Fibroblast of skin of back (primary cell): ENCODE results near the gene SCART1. TPM values are rescaled to one million over a fixed set of nuclear protein-coding genes. Genes with fewer than 3 reads are reported as not detected.
"Not testable (repeated sequence)": the region's sequence is repeated elsewhere in the genome, so short reads cannot be mapped to it uniquely, and the experiment has no call there.

Experiments
- DNase-seq: peaks from one replicate; pipeline ENCODE4 v3.0.0-alpha.2; 2013
- polyA plus RNA-seq, 2 experiments: library from polyadenylated mRNA; unstranded; fragments of 120-200 nt; gene quantifications; one replicate each; pipeline ENCODE4 v1.2.1, GENCODE V29; 2013; ENCODE audit not compliant: insufficient read length in 2 of 2

Gene SCART1
- 0.63 TPM for polyA plus RNA-seq (2013, experiment 1 of 2; ENCODE audit: insufficient read length)
- polyA plus RNA-seq (2013, experiment 2 of 2; ENCODE audit: insufficient read length), result 0.70 TPM

- no peak for DNase-seq
These were observed at the start of gene SCART1 for GRCh38 chr10:133453516-133454203. Gene SCART1 (plus strand): TSS chr10:133453945. CDS start chr10:133453998, 53 bp downstream.

- no peak for DNase-seq
These were observed 48.5 kb upstream of the SCART1 start for GRCh38 chr10:133405272-133405671.

GRCh38 chr10:133405844-133406527, 47.8 kb upstream of the SCART1 start:
- peak; percentile 46 for DNase-seq

- no peak for DNase-seq
These were observed 42.0 kb upstream of the SCART1 start for GRCh38 chr10:133411523-133412380.

- no peak for DNase-seq
These were observed 41.4 kb upstream of the SCART1 start for GRCh38 chr10:133412381-133412711.

GRCh38 chr10:133414401-133414800, 39.3 kb upstream of the SCART1 start:
- not testable (repeated sequence) for DNase-seq

GRCh38 chr10:133415752-133416151, 38.0 kb upstream of the SCART1 start:
- no peak for DNase-seq

- no peak for DNase-seq
These were observed 35.3 kb upstream of the SCART1 start for GRCh38 chr10:133418289-133418993.

GRCh38 chr10:133419211-133419950, 34.4 kb upstream of the SCART1 start:
- no peak for DNase-seq

- DNase-seq, result no peak
These were observed 33.7 kb upstream of the SCART1 start for GRCh38 chr10:133420028-133420427.

- no peak for DNase-seq
These were observed 33.2 kb upstream of the SCART1 start for GRCh38 chr10:133420579-133420978.

- DNase-seq, result no peak
These were observed 32.2 kb upstream of the SCART1 start for GRCh38 chr10:133421336-133422222.

- DNase-seq, result no peak
These were observed 31.4 kb upstream of the SCART1 start for GRCh38 chr10:133422223-133422806.

- DNase-seq, result no peak
These were observed 30.7 kb upstream of the SCART1 start for GRCh38 chr10:133422807-133423771.

GRCh38 chr10:133424102-133424501, 29.6 kb upstream of the SCART1 start:
- DNase-seq, result not testable (repeated sequence)

GRCh38 chr10:133424601-133425000, 29.1 kb upstream of the SCART1 start, which contains the start of gene SPRN:
Gene SPRN (minus strand): TSS chr10:133424625. CDS start chr10:133423681, 944 bp downstream.
- DNase-seq, result not testable (repeated sequence)

GRCh38 chr10:133429571-133429970, 24.2 kb upstream of the SCART1 start:
- not testable (repeated sequence) for DNase-seq

- not testable (repeated sequence) for DNase-seq
These were observed 21.7 kb upstream of the SCART1 start for GRCh38 chr10:133431888-133432613.
